ENCODE data around the gene GHR.

Gene GHR

DNA sequence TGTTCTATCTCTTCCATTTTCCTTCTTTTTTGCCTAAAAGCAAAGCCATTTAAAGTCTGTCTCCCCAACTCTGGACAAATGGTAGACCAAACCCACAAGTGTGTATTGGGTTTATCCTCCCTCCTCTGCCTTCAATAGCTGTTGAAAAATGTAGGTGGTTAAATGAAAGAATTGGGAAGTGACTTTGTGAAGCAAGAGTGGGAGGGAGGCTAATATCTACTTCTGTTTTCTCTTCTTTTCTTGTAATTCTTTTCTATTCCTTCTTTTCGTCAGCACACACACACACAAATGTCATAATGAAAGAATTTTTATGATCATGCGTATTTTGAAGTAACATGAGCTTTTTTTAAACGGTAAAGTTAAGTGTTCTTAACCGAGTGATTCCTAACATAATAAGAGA lies 337.2 kb downstream of the GHR start:
- H3K9ac ChIP-seq, result no peak overlapping the region
- TF ChIP-seq CTCF (conservative IDR thresholded peaks at IDR 0.05; ENCODE audit: low read depth, low read length), result no peak
- no peaks in the 10 kb centered on the region for H4K20me1 ChIP-seq (ENCODE audit: insufficient read depth)
- no peak overlapping the region for H3K27ac ChIP-seq
- no peak overlapping the region for H2AFZ ChIP-seq (ENCODE audit: low read depth)
- H3K4me2 ChIP-seq, result no peak overlapping the region
- no peaks in the 10 kb centered on the region for H3K27me3 ChIP-seq (ENCODE audit: insufficient read depth, low read depth)
- H3K79me2 ChIP-seq (ENCODE audit: insufficient read depth, low read depth), result no peaks in the 10 kb centered on the region
- no peak overlapping the region for H3K4me3 ChIP-seq (IDR thresholded peaks at IDR 0.05; ENCODE audit: insufficient read depth, low read depth, low read length)
- no peaks in the 10 kb centered on the region for H3K4me1 ChIP-seq (ENCODE audit: low read depth, poor library complexity, severe bottlenecking)
- no peaks in the 10 kb centered on the region for H3K36me3 ChIP-seq (ENCODE audit: insufficient read depth)

DNA sequence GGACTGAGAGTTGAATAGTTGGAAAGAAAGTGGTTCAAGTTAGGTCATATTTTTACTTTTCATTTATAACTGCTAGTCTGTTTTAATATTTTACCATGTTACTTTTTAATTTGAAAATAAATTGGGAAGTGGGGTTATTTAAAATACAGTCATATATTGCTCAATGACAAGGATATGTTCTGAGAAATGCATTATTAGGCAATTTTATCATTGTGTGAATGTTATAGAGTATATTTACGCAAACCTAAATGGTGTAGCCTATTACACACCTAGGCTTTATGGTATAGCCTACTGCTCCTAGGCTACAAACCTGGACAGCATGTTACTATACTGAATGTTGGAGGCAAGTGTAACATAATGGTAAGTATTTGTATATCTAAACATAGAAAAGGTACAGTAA lies 338.6 kb downstream of the GHR start:
- H4K20me1 ChIP-seq (ENCODE audit: insufficient read depth), result no peaks in the 10 kb centered on the region
- no peak overlapping the region for H3K4me3 ChIP-seq (IDR thresholded peaks at IDR 0.05; ENCODE audit: insufficient read depth, low read depth, low read length)
- no peaks in the 10 kb centered on the region for H3K27me3 ChIP-seq (ENCODE audit: insufficient read depth, low read depth)
- TF ChIP-seq CTCF (conservative IDR thresholded peaks at IDR 0.05; ENCODE audit: low read depth, low read length), result no peak
- no peak overlapping the region for H3K9ac ChIP-seq
- H3K79me2 ChIP-seq (ENCODE audit: insufficient read depth, low read depth), result no peaks in the 10 kb centered on the region
- H3K4me1 ChIP-seq (ENCODE audit: low read depth, poor library complexity, severe bottlenecking), result no peaks in the 10 kb centered on the region
- no peak overlapping the region for H3K27ac ChIP-seq
- no peaks in the 10 kb centered on the region for H3K36me3 ChIP-seq (ENCODE audit: insufficient read depth)
- no peak overlapping the region for H2AFZ ChIP-seq (ENCODE audit: low read depth)
- no peak overlapping the region for H3K4me2 ChIP-seq

GRCh38 chr5:42767491-42768105 lies 344.4 kb downstream of the GHR start:
- peaks cover 4% of the 10 kb centered on the region for H3K4me1 ChIP-seq (ENCODE audit: low read depth, poor library complexity, severe bottlenecking)
- H3K4me3 ChIP-seq (IDR thresholded peaks at IDR 0.05; ENCODE audit: insufficient read depth, low read depth, low read length), result no peak overlapping the region
- TF ChIP-seq CTCF (conservative IDR thresholded peaks at IDR 0.05; ENCODE audit: low read depth, low read length), result peak; percentile 76; the same call in 1 of the 2 replicates
- H3K27ac ChIP-seq, result no peak overlapping the region
- no peak overlapping the region for H3K9ac ChIP-seq
- H3K36me3 ChIP-seq (ENCODE audit: insufficient read depth), result no peaks in the 10 kb centered on the region
- H4K20me1 ChIP-seq (ENCODE audit: insufficient read depth), result no peaks in the 10 kb centered on the region
- H3K79me2 ChIP-seq (ENCODE audit: insufficient read depth, low read depth), result no peaks in the 10 kb centered on the region
- H2AFZ ChIP-seq (ENCODE audit: low read depth), result no peak overlapping the region
- H3K27me3 ChIP-seq (ENCODE audit: insufficient read depth, low read depth), result no peaks in the 10 kb centered on the region
- no peak overlapping the region for H3K4me2 ChIP-seq

DNA sequence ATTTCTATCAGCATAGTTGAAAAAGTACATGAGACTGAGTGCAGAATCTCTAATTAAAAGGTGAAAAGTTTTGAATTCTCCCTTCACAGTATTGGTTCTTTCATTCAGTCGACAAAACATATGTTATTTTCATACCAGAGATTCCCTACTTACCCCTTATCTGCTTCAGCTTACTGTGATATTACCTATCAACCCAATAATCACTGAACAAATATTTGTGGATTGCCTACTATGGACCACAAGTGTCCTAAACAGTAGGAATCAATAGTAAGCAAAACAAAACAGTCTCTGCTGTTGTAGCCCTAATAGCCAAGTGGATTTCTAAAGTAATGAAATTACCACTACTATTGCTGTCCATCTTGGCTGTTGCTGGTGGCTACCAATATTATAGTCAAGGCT lies 344.9 kb downstream of the GHR start:
- H3K36me3 ChIP-seq (ENCODE audit: insufficient read depth), result no peaks in the 10 kb centered on the region
- H3K27me3 ChIP-seq (ENCODE audit: insufficient read depth, low read depth), result no peaks in the 10 kb centered on the region
- H4K20me1 ChIP-seq (ENCODE audit: insufficient read depth), result no peaks in the 10 kb centered on the region
- TF ChIP-seq CTCF (conservative IDR thresholded peaks at IDR 0.05; ENCODE audit: low read depth, low read length), result no peak
- H3K9ac ChIP-seq, result no peak overlapping the region
- no peak overlapping the region for H2AFZ ChIP-seq (ENCODE audit: low read depth)
- H3K4me2 ChIP-seq, result no peak overlapping the region
- no peaks in the 10 kb centered on the region for H3K79me2 ChIP-seq (ENCODE audit: insufficient read depth, low read depth)
- peaks cover 4% of the 10 kb centered on the region for H3K4me1 ChIP-seq (ENCODE audit: low read depth, poor library complexity, severe bottlenecking)
- no peak overlapping the region for H3K4me3 ChIP-seq (IDR thresholded peaks at IDR 0.05; ENCODE audit: insufficient read depth, low read depth, low read length)
- H3K27ac ChIP-seq, result no peak overlapping the region
